ENCODE data around the gene MTA1. TPM values are rescaled to one million over a fixed set of nuclear protein-coding genes. Genes with fewer than 3 reads are reported as not detected.

Gene MTA1
- total RNA-seq, 1 donor from 2014 or later = 119 TPM

GRCh38 chr14:105517096-105517495 is 97.5 kb downstream of the MTA1 start:
- Mint-ChIP-seq H3K27ac (no peak overlapping the region), H3K27me3 (peaks cover 34% of the 10 kb centered on the region), H3K36me3 (ENCODE audit: low read depth) (no peaks in the 10 kb centered on the region), H3K4me1 (peaks cover under 1% of the 10 kb centered on the region), H3K9me3 (no peaks in the 10 kb centered on the region), H3K4me3 (no peak overlapping the region)
- intact Hi-C loops (cut with micrococcal nuclease) = no loop called here
- no peak for ATAC-seq (ENCODE audit: low read depth)
- CTCF ChIA-PET = no interaction called here
- TF ChIP-seq CTCF (IDR thresholded peaks at IDR 0.05) = no peak
- DNase-seq = no peak
- POLR2A ChIA-PET = no interaction called here

GRCh38 chr14:105519946-105520698 is 100.5 kb downstream of the MTA1 start:
- no peak overlapping the region for H3K27ac Mint-ChIP-seq
- H3K9me3 Mint-ChIP-seq = no peaks in the 10 kb centered on the region
- no peaks in the 10 kb centered on the region for H3K4me1 Mint-ChIP-seq
- H3K36me3 Mint-ChIP-seq (ENCODE audit: low read depth) = no peaks in the 10 kb centered on the region
- no peak for DNase-seq
- ChIA-PET CTCF (no interaction called here), POLR2A (no interaction called here)
- ATAC-seq (ENCODE audit: low read depth) = no peak
- TF ChIP-seq CTCF (IDR thresholded peaks at IDR 0.05) = no peak
- peaks cover 23% of the 10 kb centered on the region for H3K27me3 Mint-ChIP-seq
- H3K4me3 Mint-ChIP-seq = no peak overlapping the region
- intact Hi-C loops (cut with micrococcal nuclease) = no loop called here

Other genes starting within 250 kb of the MTA1 start
- 15.1 and 15.2 TPM in 2 replicates for gene NUDT14, start 238.5 kb upstream of the MTA1 start, total RNA-seq
- 17.5 and 21.0 TPM in 2 replicates for gene BTBD6, start 171.3 kb upstream of the MTA1 start, total RNA-seq
- gene BRF1, start 118.8 kb upstream of the MTA1 start, total RNA-seq = 28.7 and 32.8 TPM in 2 replicates
- 37.4 and 48.0 TPM in 2 replicates for gene PACS2, start 105.1 kb upstream of the MTA1 start, total RNA-seq
- gene TEX22, start 21.3 kb upstream of the MTA1 start, total RNA-seq = 2.8 and 5.7 TPM in 2 replicates
- 2.9 and 3.0 TPM in 2 replicates for gene CRIP2, start 55.0 kb downstream of the MTA1 start, total RNA-seq
- 112 and 129 TPM in 2 replicates for gene CRIP1, start 67.1 kb downstream of the MTA1 start, total RNA-seq
- 16.7 and 18.1 TPM in 2 replicates for gene TEDC1, start 71.4 kb downstream of the MTA1 start, total RNA-seq
- 0.95 and 1.6 TPM in 2 replicates for gene TMEM121, start 106.8 kb downstream of the MTA1 start, total RNA-seq